Measurements from ENCODE around the gene WDR38. TPM values are rescaled to one million over a fixed set of nuclear protein-coding genes. Genes with fewer than 3 reads are reported as not detected.
A peak's percentile ranks its signal among the peaks of the same experiment; 100 is the strongest.

Gene WDR38
- total RNA-seq, 2 experiments from 2014 or later = not detected

GRCh38 chr9:124855944-124856765 is 2.9 kb downstream of the WDR38 start:
- ChIA-PET CTCF (interaction anchor here (0.7 to 10.3 kb wide), 5 partner anchors 10 to 89 kb away, joined by 3 to 431 read pairs (median 3); partner anchors contain the start of genes NR6A1 and OLFML2A), POLR2A (interaction anchor here (0.9 to 12.4 kb wide), 10 partner anchors 8 to 385 kb away, joined by 3 to 280 read pairs (median 3); partner anchors contain the start of gene NR6A1)
- peaks cover 42% of the 10 kb centered on the region for H3K4me1 Mint-ChIP-seq (ENCODE audit: low read depth)
- H3K27ac Mint-ChIP-seq = no peak overlapping the region
- no peaks in the 10 kb centered on the region for H3K9me3 Mint-ChIP-seq
- peak; percentile 41 for DNase-seq
- H3K27me3 Mint-ChIP-seq = peaks cover 5% of the 10 kb centered on the region
- H3K4me3 Mint-ChIP-seq = no peak overlapping the region
- peaks cover 41% of the 10 kb centered on the region for H3K36me3 Mint-ChIP-seq (ENCODE audit: low read depth)
- TF ChIP-seq CTCF (IDR thresholded peaks at IDR 0.05) = no peak
- intact Hi-C loops (cut with micrococcal nuclease) = no loop called here
- no peak for ATAC-seq

- Mint-ChIP-seq H3K4me1 (ENCODE audit: low read depth) (peaks cover 38% of the 10 kb centered on the region), H3K36me3 (ENCODE audit: low read depth) (peaks cover 47% of the 10 kb centered on the region), H3K9me3 (no peaks in the 10 kb centered on the region), H3K27ac (peak overlapping the region; percentile 55), H3K27me3 (peaks cover 1% of the 10 kb centered on the region), H3K4me3 (peak overlapping the region; percentile 10)
- POLR2A ChIA-PET = interaction anchor here (1.1 to 12.4 kb wide), 4 partner anchors 15 to 336 kb away, joined by 3 to 280 read pairs (median 62); partner anchors contain the start of gene NR6A1
- intact Hi-C loops (cut with micrococcal nuclease) = no loop called here
- CTCF ChIA-PET = interaction anchor here (1.1 to 10.3 kb wide), 4 partner anchors 11 to 83 kb away, joined by 3 to 431 read pairs (median 10); partner anchors contain the start of genes NR6A1 and OLFML2A
- ATAC-seq (no peak), DNase-seq (no peak)
- no peak for TF ChIP-seq CTCF (IDR thresholded peaks at IDR 0.05)
These were observed 4.4 kb downstream of the WDR38 start for GRCh38 chr9:124857533-124858162.

- Mint-ChIP-seq H3K27ac (no peak overlapping the region), H3K9me3 (no peaks in the 10 kb centered on the region), H3K27me3 (no peaks in the 10 kb centered on the region), H3K4me3 (peak overlapping the region; percentile 86), H3K4me1 (ENCODE audit: low read depth) (peaks cover 38% of the 10 kb centered on the region), H3K36me3 (ENCODE audit: low read depth) (peaks cover 47% of the 10 kb centered on the region)
- DNase-seq (no peak), ATAC-seq (no peak)
- intact Hi-C loops (cut with micrococcal nuclease) = no loop called here
- ChIA-PET POLR2A (interaction anchor here (0.6 to 12.4 kb wide), 5 partner anchors 14 to 335 kb away, joined by 3 to 280 read pairs (median 5); partner anchors contain the start of gene NR6A1), CTCF (interaction anchor here (0.6 to 10.3 kb wide), 4 partner anchors 12 to 84 kb away, joined by 3 to 431 read pairs (median 11); partner anchors contain the start of genes NR6A1 and OLFML2A)
- no peak for TF ChIP-seq CTCF (IDR thresholded peaks at IDR 0.05)
These were observed 5.2 kb downstream of the WDR38 start for GRCh38 chr9:124858330-124859046.

GRCh38 chr9:124859803-124860581 is 6.7 kb downstream of the WDR38 start:
- intact Hi-C loops (cut with micrococcal nuclease) = no loop called here
- TF ChIP-seq CTCF (IDR thresholded peaks at IDR 0.05) = no peak
- no peaks in the 10 kb centered on the region for H3K27me3 Mint-ChIP-seq
- peaks cover 49% of the 10 kb centered on the region for H3K36me3 Mint-ChIP-seq (ENCODE audit: low read depth)
- ChIA-PET POLR2A (interaction anchor here (0.6 to 12.4 kb wide), 5 partner anchors 8 to 381 kb away, joined by 3 to 280 read pairs (median 5); partner anchors contain the start of genes HSPA5 and NR6A1), CTCF (interaction anchor here (1.1 to 10.3 kb wide), 5 partner anchors 19 to 283 kb away, joined by 3 to 431 read pairs (median 5); partner anchors contain the start of genes NR6A1, OLFML2A and SCAI)
- ATAC-seq (no peak), DNase-seq (no peak)
- no peaks in the 10 kb centered on the region for H3K9me3 Mint-ChIP-seq
- H3K4me3 Mint-ChIP-seq = peak overlapping the region; percentile 86
- peak overlapping the region; percentile 95 for H3K27ac Mint-ChIP-seq
- peaks cover 42% of the 10 kb centered on the region for H3K4me1 Mint-ChIP-seq (ENCODE audit: low read depth)
